Measurements from ENCODE around the gene MECR. TPM values are rescaled to one million over a fixed set of nuclear protein-coding genes. Genes with fewer than 3 reads are reported as not detected.

The MECR gene
- total RNA-seq, 6 donors from 2014 or later: 16.7 to 30.1 (median 18.5) TPM

- Histone ChIP-seq H3K27me3 (no peaks in the 10 kb centered on the region), H3K4me1 (peaks cover 25 to 61% (median 43%) of the 10 kb centered on the region in 4 donors), H3K36me3 (peaks cover 4 to 51% (median 24%) of the 10 kb centered on the region in 4 donors), H3K4me3 (no peak overlapping the region), H3K9me3 (no peaks in the 10 kb centered on the region), H3K27ac (no peak overlapping the region)
- 98 to 99% methylated on average over 9 of the region's 9 CpGs for WGBS, 2 donors
- ATAC-seq (ENCODE audit: low FRiP score in 2 of 2): no peak
- TF ChIP-seq POLR2AphosphoS5 (IDR thresholded peaks at IDR 0.05) (no peak), POLR2A (IDR thresholded peaks at IDR 0.05) (no peak), CTCF (IDR thresholded peaks at IDR 0.05) (no peak), EP300 (IDR thresholded peaks at IDR 0.05) (no peak)
- DNase-seq: no peak
Measured at GRCh38 chr1:29167904-29168303, 62.8 kb downstream of the MECR start.

GRCh38 chr1:29166291-29166878 lies 64.3 kb downstream of the MECR start:
- DNase-seq (no peak), ATAC-seq (ENCODE audit: low FRiP score in 2 of 2) (no peak)
- peaks cover 38 to 63% (median 47%) of the 10 kb centered on the region in 4 donors for H3K4me1 ChIP-seq

GRCh38 chr1:29164588-29164987 lies 66.1 kb downstream of the MECR start:
- WGBS, 2 donors: 94 to 97% methylated on average over 4 of the region's 4 CpGs
- TF ChIP-seq CTCF (IDR thresholded peaks at IDR 0.05): no peak
- no peak for TF ChIP-seq POLR2A (IDR thresholded peaks at IDR 0.05)
- no peak for TF ChIP-seq EP300 (IDR thresholded peaks at IDR 0.05)
- TF ChIP-seq POLR2AphosphoS5 (IDR thresholded peaks at IDR 0.05): no peak
- Histone ChIP-seq H3K4me3 (no peak overlapping the region), H3K36me3 (peaks cover 4 to 63% (median 27%) of the 10 kb centered on the region in 4 donors), H3K27me3 (no peaks in the 10 kb centered on the region), H3K9me3 (no peaks in the 10 kb centered on the region), H3K4me1 (peaks cover 24 to 56% (median 41%) of the 10 kb centered on the region in 4 donors), H3K27ac (no peak overlapping the region)
- ATAC-seq (ENCODE audit: low FRiP score in 2 of 2) (no peak), DNase-seq (no peak)

More at GRCh38 chr1:29166291-29166878, 64.3 kb downstream of the MECR start:
- H3K27ac ChIP-seq: no peak overlapping the region
- H3K36me3 ChIP-seq: peaks cover 4 to 51% (median 24%) of the 10 kb centered on the region in 4 donors
- TF ChIP-seq POLR2AphosphoS5 (IDR thresholded peaks at IDR 0.05) (no peak), POLR2A (IDR thresholded peaks at IDR 0.05) (no peak), EP300 (IDR thresholded peaks at IDR 0.05) (no peak)
- no peaks in the 10 kb centered on the region for H3K9me3 ChIP-seq
- H3K27me3 ChIP-seq: no peaks in the 10 kb centered on the region
- 65 to 71% methylated on average over 9 of the region's 9 CpGs for WGBS, 2 donors
- no peak overlapping the region for H3K4me3 ChIP-seq

- no peaks in the 10 kb centered on the region for H3K9me3 ChIP-seq
- peaks cover 17 to 54% (median 34%) of the 10 kb centered on the region in 4 donors for H3K4me1 ChIP-seq
- 85 to 92% methylated on average over 9 of the region's 9 CpGs for WGBS, 2 donors
- H3K4me3 ChIP-seq: no peak overlapping the region
- H3K36me3 ChIP-seq: peaks cover 4 to 68% (median 41%) of the 10 kb centered on the region in 4 donors
- H3K27ac ChIP-seq: peak overlapping the region in 1 of 4 donors; percentile 1
- no peaks in the 10 kb centered on the region for H3K27me3 ChIP-seq
- ATAC-seq (ENCODE audit: low FRiP score in 2 of 2) (peak in 1 of 2 donors; percentile 92), DNase-seq (no peak)
- TF ChIP-seq POLR2A (IDR thresholded peaks at IDR 0.05): no peak
- TF ChIP-seq POLR2AphosphoS5 (IDR thresholded peaks at IDR 0.05): no peak
- TF ChIP-seq EP300 (IDR thresholded peaks at IDR 0.05): no peak
- TF ChIP-seq CTCF (IDR thresholded peaks at IDR 0.05): no peak
Measured at GRCh38 chr1:29162476-29163138, 68.1 kb downstream of the MECR start.

- Histone ChIP-seq H3K36me3 (peaks cover 4 to 68% (median 40%) of the 10 kb centered on the region in 4 donors), H3K27me3 (no peaks in the 10 kb centered on the region), H3K9me3 (no peaks in the 10 kb centered on the region), H3K27ac (peak overlapping the region in 2 of 4 donors; percentile 1 to 20), H3K4me1 (peaks cover 22 to 54% (median 38%) of the 10 kb centered on the region in 4 donors), H3K4me3 (no peak overlapping the region)
- DNase-seq: no peak
- TF ChIP-seq POLR2A (IDR thresholded peaks at IDR 0.05): no peak
- no peak for TF ChIP-seq POLR2AphosphoS5 (IDR thresholded peaks at IDR 0.05)
- TF ChIP-seq CTCF (IDR thresholded peaks at IDR 0.05): no peak
- no peak for TF ChIP-seq EP300 (IDR thresholded peaks at IDR 0.05)
- ATAC-seq (ENCODE audit: low FRiP score in 2 of 2): no peak
- WGBS, 2 donors: 42 to 49% methylated on average over 4 of the region's 4 CpGs
Measured at GRCh38 chr1:29162025-29162424, 68.7 kb downstream of the MECR start.

All from upper lobe of left lung (tissue), 6 donors.